ENCODE results near the gene GRK5.

- no peak for TF ChIP-seq ZNF518B (CRISPR knock-in tag; IDR thresholded peaks at IDR 0.05)
- no peak for TF ChIP-seq ATF4 (CRISPR knock-in tag; IDR thresholded peaks at IDR 0.05)
- no peak for TF ChIP-seq SMAD1 (IDR thresholded peaks at IDR 0.05; ENCODE audit: low read depth, low read length, partially characterized antibody)
- TF ChIP-seq MAZ (CRISPR knock-in tag; conservative IDR thresholded peaks at IDR 0.05 in 1 of 2, IDR thresholded peaks at IDR 0.05 in 1 of 2): no peak
- no peak for TF ChIP-seq CHD1 (IDR thresholded peaks at IDR 0.05; ENCODE audit: low read length)
These were observed 562 bp downstream of the GRK5 start for GRCh38 chr10:119207713-119208552.

Data from K562 (cell line).